Suprapubic skin (tissue), 3 donors: Measurements from ENCODE around the gene MISP.

Experiments used
- EP300 ChIP-seq: sonication (generic); formaldehyde crosslinking; IDR thresholded peaks from one replicate; pipeline ENCODE4 v1.6.1; 2017; ENCODE audit warnings: antibody characterized with exemption
- TF ChIP-seq, protein P1 (sequence below), 2 donors: fragments of 200-600 bp in 1 of 2; fragments of 450-650 bp in 1 of 2; sonication (generic) in 1 of 2; IDR thresholded peaks; one replicate each; pipeline ENCODE4 v1.5.1; 2016 to 2019; ENCODE audit warnings: antibody characterized with exemption in 2 of 2, mild to moderate bottlenecking in 1 of 2, moderate library complexity in 1 of 2

DNA sequence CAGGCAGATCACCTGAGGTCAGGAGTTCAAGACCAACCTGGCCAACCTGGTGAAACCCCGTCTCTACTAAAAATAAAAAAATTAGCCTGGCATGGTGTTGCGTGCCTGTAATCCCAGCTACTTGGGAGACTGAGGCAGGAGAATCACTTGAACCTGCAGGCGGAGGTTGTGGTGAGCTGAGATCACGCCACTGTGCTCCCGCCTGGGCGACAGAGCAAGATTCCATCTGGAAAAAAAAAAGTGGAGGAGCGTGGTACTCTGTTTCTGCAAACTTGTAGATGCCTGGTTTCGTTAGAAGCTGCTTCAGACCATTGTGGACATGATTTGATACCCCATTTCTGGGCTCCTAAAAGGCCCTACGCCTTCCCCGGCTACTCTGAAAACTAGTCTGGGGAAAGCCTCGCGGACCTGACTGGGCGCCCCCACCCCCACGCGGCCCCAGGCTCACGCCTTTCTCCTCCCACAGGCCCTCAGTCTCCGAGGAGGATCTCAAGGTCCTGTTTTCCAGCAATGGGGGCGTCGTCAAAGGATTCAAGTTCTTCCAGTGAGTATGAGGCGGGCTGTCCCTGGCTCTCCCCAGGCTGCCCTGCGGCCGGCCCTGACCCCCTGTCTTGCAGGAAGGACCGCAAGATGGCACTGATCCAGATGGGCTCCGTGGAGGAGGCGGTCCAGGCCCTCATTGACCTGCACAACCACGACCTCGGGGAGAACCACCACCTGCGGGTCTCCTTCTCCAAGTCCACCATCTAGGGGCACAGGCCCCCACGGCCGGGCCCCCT, 59.4 kb downstream of the MISP start:
- TF ChIP-seq, protein P1, sequence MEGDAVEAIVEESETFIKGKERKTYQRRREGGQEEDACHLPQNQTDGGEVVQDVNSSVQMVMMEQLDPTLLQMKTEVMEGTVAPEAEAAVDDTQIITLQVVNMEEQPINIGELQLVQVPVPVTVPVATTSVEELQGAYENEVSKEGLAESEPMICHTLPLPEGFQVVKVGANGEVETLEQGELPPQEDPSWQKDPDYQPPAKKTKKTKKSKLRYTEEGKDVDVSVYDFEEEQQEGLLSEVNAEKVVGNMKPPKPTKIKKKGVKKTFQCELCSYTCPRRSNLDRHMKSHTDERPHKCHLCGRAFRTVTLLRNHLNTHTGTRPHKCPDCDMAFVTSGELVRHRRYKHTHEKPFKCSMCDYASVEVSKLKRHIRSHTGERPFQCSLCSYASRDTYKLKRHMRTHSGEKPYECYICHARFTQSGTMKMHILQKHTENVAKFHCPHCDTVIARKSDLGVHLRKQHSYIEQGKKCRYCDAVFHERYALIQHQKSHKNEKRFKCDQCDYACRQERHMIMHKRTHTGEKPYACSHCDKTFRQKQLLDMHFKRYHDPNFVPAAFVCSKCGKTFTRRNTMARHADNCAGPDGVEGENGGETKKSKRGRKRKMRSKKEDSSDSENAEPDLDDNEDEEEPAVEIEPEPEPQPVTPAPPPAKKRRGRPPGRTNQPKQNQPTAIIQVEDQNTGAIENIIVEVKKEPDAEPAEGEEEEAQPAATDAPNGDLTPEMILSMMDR (IDR thresholded peaks at IDR 0.05): no peak
- no peak for TF ChIP-seq EP300
